Omental fat pad (tissue), 4 donors: ENCODE data around the gene DOCK4. TPM values are rescaled to one million over a fixed set of nuclear protein-coding genes. Genes with fewer than 3 reads are reported as not detected.

Experiments
- ATAC-seq: fragments of 150-250 bp; one replicate; pipeline ENCODE4 v1.9.1; 2016; ENCODE audit warnings: mild to moderate bottlenecking, moderate library complexity; ENCODE audit not compliant: low FRiP score
- DNase-seq: peaks from one replicate; pipeline ENCODE4 v3.0.0-alpha.2; 2019; ENCODE audit warnings: low spot score
- CTCF ChIP-seq, 3 donors: fragments of 450-650 bp; IDR thresholded peaks; one replicate each; pipeline ENCODE4 v1.5.1; 2016 to 2017; ENCODE audit warnings: antibody characterized with exemption in 3 of 3, mild to moderate bottlenecking in 3 of 3, moderate library complexity in 2 of 3
- total RNA-seq, 4 donors: library from RNA; depleted of rRNA; stranded (reverse); fragments of >200 nt; gene quantifications; one replicate each; pipeline ENCODE4 v1.1.0, GENCODE V29; 2016

Gene DOCK4
- total RNA-seq, 4 donors from 2014 or later: 47.5 to 86.9 (median 59.7) TPM

- TF ChIP-seq CTCF (IDR thresholded peaks at IDR 0.05): no peak
- DNase-seq (no peak), ATAC-seq (no peak)
Measured at GRCh38 chr7:112105584-112106530, 100.3 kb downstream of the DOCK4 start.

GRCh38 chr7:112104120-112104519, 102.1 kb downstream of the DOCK4 start:
- TF ChIP-seq CTCF (IDR thresholded peaks at IDR 0.05): no peak
- ATAC-seq (no peak), DNase-seq (no peak)

- TF ChIP-seq CTCF (IDR thresholded peaks at IDR 0.05): no peak
- no peak for DNase-seq
- ATAC-seq: no peak
Measured at GRCh38 chr7:112103246-112103645, 103.0 kb downstream of the DOCK4 start.

GRCh38 chr7:112101201-112101846, 104.9 kb downstream of the DOCK4 start:
- no peak for TF ChIP-seq CTCF (IDR thresholded peaks at IDR 0.05)
- ATAC-seq: no peak
- DNase-seq: no peak

- TF ChIP-seq CTCF (IDR thresholded peaks at IDR 0.05): no peak
- DNase-seq (no peak), ATAC-seq (no peak)
Measured at GRCh38 chr7:112097524-112097923, 108.7 kb downstream of the DOCK4 start.

GRCh38 chr7:112093409-112093808, 112.8 kb downstream of the DOCK4 start:
- DNase-seq (no peak), ATAC-seq (no peak)
- TF ChIP-seq CTCF (IDR thresholded peaks at IDR 0.05): no peak
